Measurements from ENCODE around the gene CYSLTR2.

Gene CYSLTR2

GRCh38 chr13:48708764-48709163 lies 55.0 kb downstream of the CYSLTR2 start:
- DNase-seq: no peak

- no peak for DNase-seq
Measured at GRCh38 chr13:48709213-48709612, 55.5 kb downstream of the CYSLTR2 start.

GRCh38 chr13:48710160-48710559 lies 56.4 kb downstream of the CYSLTR2 start:
- no peak for DNase-seq

GRCh38 chr13:48712141-48712540 lies 58.4 kb downstream of the CYSLTR2 start:
- DNase-seq: no peak

- DNase-seq: no peak
Measured at GRCh38 chr13:48715977-48716376, 62.2 kb downstream of the CYSLTR2 start.

GRCh38 chr13:48720621-48721020 lies 66.9 kb downstream of the CYSLTR2 start:
- DNase-seq: no peak

- no peak for DNase-seq
Measured at GRCh38 chr13:48723168-48723567, 69.4 kb downstream of the CYSLTR2 start.

GRCh38 chr13:48725271-48725670 lies 71.5 kb downstream of the CYSLTR2 start:
- no peak for DNase-seq

- no peak for DNase-seq
Measured at GRCh38 chr13:48726711-48727110, 73.0 kb downstream of the CYSLTR2 start.

GRCh38 chr13:48727241-48728011 lies 73.7 kb downstream of the CYSLTR2 start:
- no peak for DNase-seq

GRCh38 chr13:48728226-48728625 lies 74.5 kb downstream of the CYSLTR2 start:
- DNase-seq: no peak

GRCh38 chr13:48728876-48729275 lies 75.1 kb downstream of the CYSLTR2 start:
- DNase-seq: no peak

- DNase-seq: no peak
Measured at GRCh38 chr13:48729856-48730255, 76.1 kb downstream of the CYSLTR2 start.

- DNase-seq: no peak
Measured at GRCh38 chr13:48731001-48731658, 77.4 kb downstream of the CYSLTR2 start.

- DNase-seq: no peak
Measured at GRCh38 chr13:48731957-48732569, 78.3 kb downstream of the CYSLTR2 start.

GRCh38 chr13:48733739-48734335 lies 80.1 kb downstream of the CYSLTR2 start:
- no peak for DNase-seq

- DNase-seq: no peak
Measured at GRCh38 chr13:48735571-48735970, 81.8 kb downstream of the CYSLTR2 start.

- DNase-seq: no peak
Measured at GRCh38 chr13:48737689-48738088, 84.0 kb downstream of the CYSLTR2 start.

- no peak for DNase-seq
Measured at GRCh38 chr13:48738311-48738710, 84.6 kb downstream of the CYSLTR2 start.

GRCh38 chr13:48739386-48739964 lies 85.7 kb downstream of the CYSLTR2 start:
- no peak for DNase-seq

- DNase-seq: no peak
Measured at GRCh38 chr13:48741377-48741776, 87.6 kb downstream of the CYSLTR2 start.

GRCh38 chr13:48746821-48747220 lies 93.1 kb downstream of the CYSLTR2 start:
- no peak for DNase-seq

- no peak for DNase-seq
Measured at GRCh38 chr13:48748681-48749080, 95.0 kb downstream of the CYSLTR2 start.
